OCI-LY7 (cell line): ENCODE results near the gene CHD5. TPM values are rescaled to one million over a fixed set of nuclear protein-coding genes. Genes with fewer than 3 reads are reported as not detected.

Source experiments
- BruUV-seq: library from RNA; stranded (reverse); fragments of 400-500 nt; replicated peaks from 2 replicates; lab custom pipeline; 2021; lab: Mats Ljungman, UMichigan
- CTCF ChIA-PET: fragments of 300-600 bp; sonication (Branson Sonifier 250); formaldehyde crosslinking; loops from one replicate; lab custom pipeline; 2022; ENCODE audit warnings: antibody characterized with exemption; ENCODE audit not compliant: unreplicated experiment; lab: Charles Lee
- POLR2A ChIA-PET: fragments of 300-600 bp; sonication (Branson Sonifier 250); formaldehyde crosslinking; loops from one replicate; lab custom pipeline; 2022; ENCODE audit warnings: antibody characterized with exemption; lab: Charles Lee
- DNase-seq: peaks from one replicate; pipeline ENCODE4 v3.0.0-alpha.2; 2015; ENCODE audit warnings: low spot score
- H2AFZ ChIP-seq: fragments of 200-600 bp; sonication (generic), shearing (Covaris generic); 2 replicates; pipeline ENCODE4 v1.6.1; 2014; ENCODE audit warnings: mild to moderate bottlenecking, antibody characterized with exemption, low read length, moderate library complexity
- H3K27ac ChIP-seq: fragments of 200-600 bp; sonication (generic); 2 replicates; pipeline ENCODE4 v1.5.1; 2014; ENCODE audit warnings: mixed run types, low read depth, mild to moderate bottlenecking, moderate library complexity, low read length, inconsistent platforms; ENCODE audit not compliant: poor library complexity, severe bottlenecking
- H3K36me3 ChIP-seq: fragments of 200-600 bp; sonication (generic); 2 replicates; pipeline ENCODE4 v1.6.1; 2014; ENCODE audit warnings: mild to moderate bottlenecking, antibody characterized with exemption, low read length, moderate library complexity, mixed read lengths; ENCODE audit not compliant: insufficient read depth
- H3K4me1 ChIP-seq: fragments of 200-600 bp; sonication (generic); 2 replicates; pipeline ENCODE4 v1.5.1; 2014; ENCODE audit warnings: mild to moderate bottlenecking, low read length; ENCODE audit not compliant: insufficient read depth, poor library complexity, severe bottlenecking
- H3K4me2 ChIP-seq: fragments of 200-600 bp; sonication (generic); 2 replicates; pipeline ENCODE4 v1.6.1; 2014; ENCODE audit warnings: mild to moderate bottlenecking, low read length
- H3K4me3 ChIP-seq: fragments of 200-600 bp; sonication (generic); 2 replicates; pipeline ENCODE4 v1.5.1; 2014; ENCODE audit warnings: mild to moderate bottlenecking, low read depth, low read length; ENCODE audit not compliant: poor library complexity, severe bottlenecking
- H3K79me2 ChIP-seq: fragments of 200-600 bp; sonication (generic); 2 replicates; pipeline ENCODE4 v1.6.1; 2016; ENCODE audit warnings: low read depth, mild to moderate bottlenecking, low read length, moderate library complexity, mixed read lengths; ENCODE audit not compliant: insufficient read depth
- H3K9me2 ChIP-seq: fragments of 200-600 bp; sonication (generic); 2 replicates; pipeline ENCODE4 v1.6.1; 2016; ENCODE audit warnings: mild to moderate bottlenecking, low read length, mixed read lengths; ENCODE audit not compliant: insufficient read depth
- H3K9me3 ChIP-seq: fragments of 200-600 bp; sonication (generic); 2 replicates; pipeline ENCODE4 v1.6.1; 2014; ENCODE audit warnings: mild to moderate bottlenecking, mixed run types, low read length, mixed read lengths
- H4K20me1 ChIP-seq: fragments of 200-600 bp; sonication (generic); 2 replicates; pipeline ENCODE4 v1.6.1; 2014; ENCODE audit warnings: mild to moderate bottlenecking, antibody characterized with exemption, low read length, moderate library complexity, mixed read lengths; ENCODE audit not compliant: insufficient read depth
- CTCF ChIP-seq: fragments of 200-600 bp; sonication (generic); conservative IDR thresholded peaks from 2 replicates; pipeline ENCODE4 v1.5.1; 2014; ENCODE audit warnings: mild to moderate bottlenecking, antibody characterized with exemption, low read length, moderate library complexity, mixed read lengths
- EZH2phosphoT487 ChIP-seq: fragments of 200-600 bp; sonication (generic); IDR thresholded peaks from 2 replicates; pipeline ENCODE4 v1.6.1; 2018; ENCODE audit warnings: low read depth, borderline replicate concordance, mild to moderate bottlenecking, mixed run types, antibody characterized with exemption, low read length, moderate library complexity, mixed read lengths
- intact Hi-C: fragments of 100-400 bp; cut with micrococcal nuclease; formaldehyde crosslinking; loops from one replicate; pipeline ENCODE4 v1.10.0; 2022; ENCODE audit not compliant: unreplicated experiment
- total RNA-seq, 2 experiments: library from RNA; depleted of rRNA in 1 of 2; stranded (reverse); fragments of >200 nt in 1 of 2; shearing (Covaris generic) in 1 of 2; gene quantifications; 2 replicates each; pipeline ENCODE4 v1.2.3, GENCODE V29; 2014 to 2022

The CHD5 gene
- total RNA-seq, 2 experiments from 2014 or later, result 0.19 to 0.38 TPM

- no peaks in the 10 kb centered on the region for H4K20me1 ChIP-seq
- H3K4me3 ChIP-seq, result no peak overlapping the region
- peak; percentile 42 for DNase-seq
- TF ChIP-seq CTCF (peak; percentile 75), EZH2phosphoT487 (no peak)
- intact Hi-C loops, result no loop called here
- H3K9me3 ChIP-seq, result no peaks in the 10 kb centered on the region
- no peak overlapping the region for H3K27ac ChIP-seq
- CTCF ChIA-PET, result no interaction called here
- H3K36me3 ChIP-seq, result no peaks in the 10 kb centered on the region
- H3K79me2 ChIP-seq, result no peaks in the 10 kb centered on the region
- no peaks in the 10 kb centered on the region for H3K4me1 ChIP-seq
- TSS peak; percentile 15 for BruUV-seq
- POLR2A ChIA-PET, result no interaction called here
- H2AFZ ChIP-seq, result no peak overlapping the region
- no peak overlapping the region for H3K4me2 ChIP-seq
- H3K9me2 ChIP-seq, result no peaks in the 10 kb centered on the region
Observed at GRCh38 chr1:6052543-6053205, 127.4 kb downstream of the CHD5 start.

Other genes starting within 250 kb of the CHD5 start
- 9.2 and 13.4 TPM in 2 replicates for gene NPHP4, start 187.9 kb downstream of the CHD5 start, total RNA-seq (2014; rRNA removed; shearing (Covaris generic))
- 23.0 and 24.2 TPM in 2 replicates for gene NPHP4, start 187.9 kb downstream of the CHD5 start, total RNA-seq (2022)
- gene KCNAB2, start 134.4 kb downstream of the CHD5 start, total RNA-seq (2014; rRNA removed; shearing (Covaris generic)), result 42.1 and 46.7 TPM in 2 replicates
- gene KCNAB2, start 134.4 kb downstream of the CHD5 start, total RNA-seq (2022), result 120 and 133 TPM in 2 replicates
- gene RPL22, start 19.3 kb upstream of the CHD5 start, total RNA-seq (2014; rRNA removed; shearing (Covaris generic)), result 249 and 330 TPM in 2 replicates
- gene RPL22, start 19.3 kb upstream of the CHD5 start, total RNA-seq (2022), result 589 and 605 TPM in 2 replicates
- not detected in 2 replicates for gene RNF207, start 25.8 kb upstream of the CHD5 start, total RNA-seq (2014; rRNA removed; shearing (Covaris generic))
- gene RNF207, start 25.8 kb upstream of the CHD5 start, total RNA-seq (2022), result not detected in 2 replicates
- 54.0 and 57.0 TPM in 2 replicates for gene ICMT, start 55.6 kb upstream of the CHD5 start, total RNA-seq (2014; rRNA removed; shearing (Covaris generic))
- gene ICMT, start 55.6 kb upstream of the CHD5 start, total RNA-seq (2022), result 42.2 and 48.0 TPM in 2 replicates
- not detected in 2 replicates for gene HES3, start 63.9 kb upstream of the CHD5 start, total RNA-seq (2014; rRNA removed; shearing (Covaris generic))
- not detected in 2 replicates for gene HES3, start 63.9 kb upstream of the CHD5 start, total RNA-seq (2022)
- gene GPR153, start 80.8 kb upstream of the CHD5 start, total RNA-seq (2014; rRNA removed; shearing (Covaris generic)), result not detected in 2 replicates
- not detected in 2 replicates for gene GPR153, start 80.8 kb upstream of the CHD5 start, total RNA-seq (2022)
- 16.8 and 23.4 TPM in 2 replicates for gene ACOT7, start 213.4 kb upstream of the CHD5 start, total RNA-seq (2014; rRNA removed; shearing (Covaris generic))
- gene ACOT7, start 213.4 kb upstream of the CHD5 start, total RNA-seq (2022), result 50.5 and 53.6 TPM in 2 replicates
- gene HES2, start 239.6 kb upstream of the CHD5 start, total RNA-seq (2014; rRNA removed; shearing (Covaris generic)), result not detected in 2 replicates
- not detected in 2 replicates for gene HES2, start 239.6 kb upstream of the CHD5 start, total RNA-seq (2022)
- not detected in 2 replicates for gene ESPN, start 244.5 kb upstream of the CHD5 start, total RNA-seq (2014; rRNA removed; shearing (Covaris generic))
- gene ESPN, start 244.5 kb upstream of the CHD5 start, total RNA-seq (2022), result not detected in 2 replicates